Measurements from ENCODE around the gene PACRGL. TPM values are rescaled to one million over a fixed set of nuclear protein-coding genes. Genes with fewer than 3 reads are reported as not detected.

The PACRGL gene
- total and polyA plus RNA-seq, 2 donors (not counting 1 experiment from before 2014, with no cell fraction given): 22.1 to 23.3 TPM

DNA sequence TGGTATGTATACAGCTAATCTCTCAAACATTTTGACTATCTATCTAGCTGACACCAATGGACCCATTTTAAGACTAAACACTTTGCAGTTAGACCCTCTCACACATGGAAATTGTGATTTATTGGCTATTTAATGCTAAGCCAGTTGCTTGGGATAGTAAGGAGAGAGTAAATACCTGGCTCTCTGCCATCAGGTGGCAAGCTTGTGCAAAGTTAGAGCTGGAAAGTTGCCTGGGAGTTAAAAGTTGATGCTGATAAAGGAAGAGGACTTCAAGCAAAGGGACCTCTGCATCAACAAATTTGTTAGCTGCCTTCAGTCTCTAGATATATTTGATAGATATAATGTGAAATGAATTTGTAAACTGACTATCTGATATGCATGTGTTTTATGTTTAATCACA lies 61.1 kb downstream of the PACRGL start:
- no peaks in the 10 kb centered on the region for H3K4me1 ChIP-seq (ENCODE audit: control insufficient read depth, extremely low read depth, insufficient read depth, low read length)
- TF ChIP-seq EZH2 (IDR thresholded peaks at IDR 0.05; ENCODE audit: low read length, missing control alignments): no peak
- TF ChIP-seq, protein P1, sequence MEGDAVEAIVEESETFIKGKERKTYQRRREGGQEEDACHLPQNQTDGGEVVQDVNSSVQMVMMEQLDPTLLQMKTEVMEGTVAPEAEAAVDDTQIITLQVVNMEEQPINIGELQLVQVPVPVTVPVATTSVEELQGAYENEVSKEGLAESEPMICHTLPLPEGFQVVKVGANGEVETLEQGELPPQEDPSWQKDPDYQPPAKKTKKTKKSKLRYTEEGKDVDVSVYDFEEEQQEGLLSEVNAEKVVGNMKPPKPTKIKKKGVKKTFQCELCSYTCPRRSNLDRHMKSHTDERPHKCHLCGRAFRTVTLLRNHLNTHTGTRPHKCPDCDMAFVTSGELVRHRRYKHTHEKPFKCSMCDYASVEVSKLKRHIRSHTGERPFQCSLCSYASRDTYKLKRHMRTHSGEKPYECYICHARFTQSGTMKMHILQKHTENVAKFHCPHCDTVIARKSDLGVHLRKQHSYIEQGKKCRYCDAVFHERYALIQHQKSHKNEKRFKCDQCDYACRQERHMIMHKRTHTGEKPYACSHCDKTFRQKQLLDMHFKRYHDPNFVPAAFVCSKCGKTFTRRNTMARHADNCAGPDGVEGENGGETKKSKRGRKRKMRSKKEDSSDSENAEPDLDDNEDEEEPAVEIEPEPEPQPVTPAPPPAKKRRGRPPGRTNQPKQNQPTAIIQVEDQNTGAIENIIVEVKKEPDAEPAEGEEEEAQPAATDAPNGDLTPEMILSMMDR (conservative IDR thresholded peaks at IDR 0.05 in 1 of 2, IDR thresholded peaks at IDR 0.05 in 1 of 2; ENCODE audit: low read depth in 1 of 2, low read length in 2 of 2): no peak
- no peaks in the 10 kb centered on the region for H3K36me3 ChIP-seq (ENCODE audit: control insufficient read depth, insufficient read depth, low read length)
- H3K9me3 ChIP-seq (ENCODE audit: control insufficient read depth, insufficient read depth, low read depth, low read length): no peaks in the 10 kb centered on the region
- H3K9ac ChIP-seq (ENCODE audit: insufficient read depth, low read length): no peak overlapping the region
- H3K27me3 ChIP-seq (ENCODE audit: control insufficient read depth, insufficient read depth, low read length): no peaks in the 10 kb centered on the region
- H3K27ac ChIP-seq (ENCODE audit: insufficient read depth, low read length): no peak overlapping the region
- H3K4me2 ChIP-seq (ENCODE audit: extremely low read depth, insufficient read depth, low read length): no peak overlapping the region
- no peaks in the 10 kb centered on the region for H3K79me2 ChIP-seq (ENCODE audit: control insufficient read depth, insufficient read depth, low read length)
- no peak overlapping the region for H2AFZ ChIP-seq (ENCODE audit: low read length)
- peaks cover under 1% of the 10 kb centered on the region for H4K20me1 ChIP-seq (ENCODE audit: control insufficient read depth, extremely low read depth, insufficient read depth, low read length)
- no peak for DNase-seq (ENCODE audit: low read depth in 2 of 2)
- no peak overlapping the region for H3K4me3 ChIP-seq (replicated peaks in 1 of 4; ENCODE audit: control extremely low read depth in 1 of 4, insufficient read depth in 1 of 4, low read depth in 3 of 4, low read length in 4 of 4)

GRCh38 chr4:20761826-20762225 lies 61.6 kb downstream of the PACRGL start:
- H3K36me3 ChIP-seq (ENCODE audit: control insufficient read depth, insufficient read depth, low read length): no peaks in the 10 kb centered on the region
- no peak overlapping the region for H3K27ac ChIP-seq (ENCODE audit: insufficient read depth, low read length)
- H3K4me1 ChIP-seq (ENCODE audit: control insufficient read depth, extremely low read depth, insufficient read depth, low read length): no peaks in the 10 kb centered on the region
- no peak overlapping the region for H3K4me2 ChIP-seq (ENCODE audit: extremely low read depth, insufficient read depth, low read length)
- no peaks in the 10 kb centered on the region for H3K9me3 ChIP-seq (ENCODE audit: control insufficient read depth, insufficient read depth, low read depth, low read length)
- no peak overlapping the region for H3K9ac ChIP-seq (ENCODE audit: insufficient read depth, low read length)
- DNase-seq (ENCODE audit: low read depth in 2 of 2): no peak
- TF ChIP-seq, protein P1 (conservative IDR thresholded peaks at IDR 0.05 in 1 of 2, IDR thresholded peaks at IDR 0.05 in 1 of 2; ENCODE audit: low read depth in 1 of 2, low read length in 2 of 2): no peak
- TF ChIP-seq EZH2 (IDR thresholded peaks at IDR 0.05; ENCODE audit: low read length, missing control alignments): no peak
- no peaks in the 10 kb centered on the region for H3K79me2 ChIP-seq (ENCODE audit: control insufficient read depth, insufficient read depth, low read length)
- H2AFZ ChIP-seq (ENCODE audit: low read length): no peak overlapping the region
- H3K27me3 ChIP-seq (ENCODE audit: control insufficient read depth, insufficient read depth, low read length): no peaks in the 10 kb centered on the region
- H4K20me1 ChIP-seq (ENCODE audit: control insufficient read depth, extremely low read depth, insufficient read depth, low read length): no peaks in the 10 kb centered on the region
- no peak overlapping the region for H3K4me3 ChIP-seq (replicated peaks in 1 of 4; ENCODE audit: control extremely low read depth in 1 of 4, insufficient read depth in 1 of 4, low read depth in 3 of 4, low read length in 4 of 4)

GRCh38 chr4:20764366-20764992 lies 64.2 kb downstream of the PACRGL start:
- Histone ChIP-seq H3K9ac (ENCODE audit: insufficient read depth, low read length) (no peak overlapping the region), H3K27ac (ENCODE audit: insufficient read depth, low read length) (no peak overlapping the region), H3K4me3 (replicated peaks in 1 of 4; ENCODE audit: control extremely low read depth in 1 of 4, insufficient read depth in 1 of 4, low read depth in 3 of 4, low read length in 4 of 4) (no peak overlapping the region), H4K20me1 (ENCODE audit: control insufficient read depth, extremely low read depth, insufficient read depth, low read length) (no peaks in the 10 kb centered on the region), H2AFZ (ENCODE audit: low read length) (no peak overlapping the region), H3K4me2 (ENCODE audit: extremely low read depth, insufficient read depth, low read length) (no peak overlapping the region), H3K4me1 (ENCODE audit: control insufficient read depth, extremely low read depth, insufficient read depth, low read length) (no peaks in the 10 kb centered on the region), H3K36me3 (ENCODE audit: control insufficient read depth, insufficient read depth, low read length) (no peaks in the 10 kb centered on the region), H3K27me3 (ENCODE audit: control insufficient read depth, insufficient read depth, low read length) (no peaks in the 10 kb centered on the region), H3K9me3 (ENCODE audit: control insufficient read depth, insufficient read depth, low read depth, low read length) (no peaks in the 10 kb centered on the region), H3K79me2 (ENCODE audit: control insufficient read depth, insufficient read depth, low read length) (no peaks in the 10 kb centered on the region)
- DNase-seq (ENCODE audit: low read depth in 2 of 2): peak; percentile 5 to 37
- no peak for TF ChIP-seq EZH2 (IDR thresholded peaks at IDR 0.05; ENCODE audit: low read length, missing control alignments)
- TF ChIP-seq, protein P1 (conservative IDR thresholded peaks at IDR 0.05 in 1 of 2, IDR thresholded peaks at IDR 0.05 in 1 of 2; ENCODE audit: low read depth in 1 of 2, low read length in 2 of 2): no peak
